Thyroid gland (tissue), 4 donors: Measurements from ENCODE around the gene ARHGEF28. TPM values are rescaled to one million over a fixed set of nuclear protein-coding genes. Genes with fewer than 3 reads are reported as not detected.

ENCODE experiments used
- DNase-seq, 2 donors: peaks; one replicate each; pipeline ENCODE4 v3.0.0-alpha.2; 2019
- H3K27ac ChIP-seq, 3 donors: fragments of 200-600 bp; sonication (generic); 1 replicate in 2 of 3; 2 replicates in 1 of 3; pipeline ENCODE4 v1.5.1; 2016 to 2019; ENCODE audit warnings: mild to moderate bottlenecking in 1 of 3, moderate library complexity in 1 of 3
- H3K27me3 ChIP-seq: fragments of 200-600 bp; sonication (generic); one replicate; pipeline ENCODE4 v1.5.1; 2019
- H3K36me3 ChIP-seq, 2 donors: fragments of 200-600 bp; sonication (generic); one replicate each; pipeline ENCODE4 v1.5.1; 2016 to 2019
- H3K4me1 ChIP-seq, 2 donors: fragments of 200-600 bp; sonication (generic); one replicate each; pipeline ENCODE4 v1.5.1; 2017 to 2019
- H3K4me3 ChIP-seq, 3 donors: fragments of 200-600 bp; sonication (generic); replicated peaks in 1 of 3; 1 replicate in 2 of 3; 2 replicates in 1 of 3; pipeline ENCODE4 v1.5.1; 2016; ENCODE audit warnings: mild to moderate bottlenecking in 1 of 3
- H3K9me3 ChIP-seq: fragments of 200-600 bp; sonication (generic); one replicate; pipeline ENCODE4 v1.5.1; 2017
- POLR2A ChIP-seq, 2 donors: fragments of 450-650 bp; IDR thresholded peaks; one replicate each; pipeline ENCODE4 v1.6.1; 2017; ENCODE audit warnings: antibody characterized with exemption in 2 of 2, mild to moderate bottlenecking in 2 of 2, moderate library complexity in 1 of 2
- WGBS, 2 donors: methylation state at CpG; one replicate each; pipeline ENCODE4 v1.1.5; 2017; 5-methylcytosine and 5-hydroxymethylcytosine counted together
- intact Hi-C: fragments of 100-400 bp; cut with DNase I; formaldehyde crosslinking; loops from one replicate; pipeline ENCODE4 v1.15.1; 2023
- total RNA-seq, 4 donors: library from RNA; depleted of rRNA; stranded (reverse); fragments of >200 nt; gene quantifications; one replicate each; pipeline ENCODE4 v1.2.3, GENCODE V29; 2016
- TF ChIP-seq, protein P1 (sequence below), 6 experiments: fragments of 200-600 bp in 3 of 6; fragments of 450-650 bp in 3 of 6; sonication (generic) in 3 of 6; IDR thresholded peaks; one replicate each; pipeline ENCODE4 v1.5.1; 2016 to 2019; ENCODE audit warnings: antibody characterized with exemption in 6 of 6, mild to moderate bottlenecking in 2 of 6, inconsistent platforms in 1 of 6, moderate library complexity in 1 of 6

ARHGEF28 gene
- total RNA-seq, 4 donors from 2014 or later, result 43.6 to 58.8 (median 55.3) TPM

DNA sequence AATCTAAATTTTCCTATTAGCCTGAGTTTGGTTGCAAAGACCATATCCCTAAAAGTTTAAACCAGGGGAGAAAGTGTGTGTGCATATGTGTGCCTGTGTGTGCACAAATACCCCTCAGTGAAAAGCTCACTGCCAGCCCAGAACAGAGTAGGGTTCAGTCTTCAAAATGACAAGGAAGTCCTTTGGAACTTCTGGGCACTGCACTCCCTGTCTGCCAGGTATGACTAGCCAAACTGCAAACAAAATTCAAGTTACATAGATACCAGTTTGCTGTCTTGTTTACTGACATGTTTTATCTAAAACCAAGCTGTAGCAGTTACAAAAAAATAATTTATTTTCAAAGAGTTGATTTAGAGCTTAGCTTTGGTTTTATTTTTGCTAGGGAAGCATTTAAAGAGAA, 100.1 kb downstream of the ARHGEF28 start:
- TF ChIP-seq, protein P1, sequence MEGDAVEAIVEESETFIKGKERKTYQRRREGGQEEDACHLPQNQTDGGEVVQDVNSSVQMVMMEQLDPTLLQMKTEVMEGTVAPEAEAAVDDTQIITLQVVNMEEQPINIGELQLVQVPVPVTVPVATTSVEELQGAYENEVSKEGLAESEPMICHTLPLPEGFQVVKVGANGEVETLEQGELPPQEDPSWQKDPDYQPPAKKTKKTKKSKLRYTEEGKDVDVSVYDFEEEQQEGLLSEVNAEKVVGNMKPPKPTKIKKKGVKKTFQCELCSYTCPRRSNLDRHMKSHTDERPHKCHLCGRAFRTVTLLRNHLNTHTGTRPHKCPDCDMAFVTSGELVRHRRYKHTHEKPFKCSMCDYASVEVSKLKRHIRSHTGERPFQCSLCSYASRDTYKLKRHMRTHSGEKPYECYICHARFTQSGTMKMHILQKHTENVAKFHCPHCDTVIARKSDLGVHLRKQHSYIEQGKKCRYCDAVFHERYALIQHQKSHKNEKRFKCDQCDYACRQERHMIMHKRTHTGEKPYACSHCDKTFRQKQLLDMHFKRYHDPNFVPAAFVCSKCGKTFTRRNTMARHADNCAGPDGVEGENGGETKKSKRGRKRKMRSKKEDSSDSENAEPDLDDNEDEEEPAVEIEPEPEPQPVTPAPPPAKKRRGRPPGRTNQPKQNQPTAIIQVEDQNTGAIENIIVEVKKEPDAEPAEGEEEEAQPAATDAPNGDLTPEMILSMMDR (IDR thresholded peaks at IDR 0.05), result no peak
- no peak for TF ChIP-seq POLR2A (IDR thresholded peaks at IDR 0.05)
- intact Hi-C loops, result no loop called here
- Histone ChIP-seq H3K9me3 (no peaks in the 10 kb centered on the region), H3K4me3 (no peak overlapping the region), H3K27me3 (no peaks in the 10 kb centered on the region), H3K36me3 (no peaks in the 10 kb centered on the region), H3K4me1 (peaks cover 37 to 56% of the 10 kb centered on the region in 2 donors), H3K27ac (peak overlapping the region; percentile 9 to 84 (median 10))
- DNase-seq, result peak in 1 of 2 donors; percentile 12

DNA sequence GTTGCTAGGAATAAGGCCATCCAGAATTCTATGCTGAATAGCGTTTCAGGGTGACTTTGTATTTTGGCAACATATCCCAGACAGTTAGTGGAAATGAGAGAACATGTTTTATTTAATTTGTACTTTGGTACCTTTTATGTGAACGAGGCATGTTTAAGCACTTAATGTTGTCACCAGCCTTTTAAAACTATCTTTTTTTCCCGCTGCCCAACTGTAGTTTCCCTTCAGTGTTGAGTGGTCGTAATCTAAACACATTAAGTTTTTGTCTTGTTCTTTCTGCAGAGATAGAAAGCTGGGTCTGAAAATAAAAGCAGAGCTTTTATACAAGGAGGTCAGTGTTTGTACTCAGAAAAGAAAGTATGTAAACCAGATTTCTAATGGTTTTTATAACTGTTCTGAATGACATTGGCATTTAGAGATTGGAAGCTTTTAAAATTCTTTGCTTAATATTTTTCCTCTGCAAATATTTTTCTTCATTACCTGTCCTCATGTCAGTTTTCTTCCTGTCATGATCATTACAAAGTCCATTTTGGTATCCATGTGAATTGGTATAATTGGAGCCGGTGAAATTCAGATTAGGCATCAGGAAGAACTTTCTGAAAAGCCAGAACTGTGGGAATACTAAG, 100.7 kb downstream of the ARHGEF28 start:
- intact Hi-C loops, result no loop called here

DNA sequence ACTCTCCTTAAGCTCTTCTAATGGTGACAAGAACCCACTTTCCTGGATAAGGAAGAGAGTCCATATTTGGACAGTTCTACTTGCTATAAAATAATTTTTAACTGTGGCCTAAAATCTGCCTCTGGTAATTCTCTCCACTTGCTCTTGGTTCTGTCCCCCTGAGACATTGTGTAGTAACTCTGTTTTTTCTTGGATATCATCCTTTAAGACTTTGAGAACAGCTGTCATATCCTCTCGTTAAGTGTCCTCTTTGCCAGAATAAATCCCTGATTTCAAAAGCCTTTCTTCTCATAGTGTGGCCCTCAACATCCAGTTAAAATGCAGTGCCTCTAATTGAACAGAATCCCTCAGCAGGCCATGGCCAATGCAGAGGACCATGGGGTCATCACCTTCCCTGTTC, 101.5 kb downstream of the ARHGEF28 start:
- Histone ChIP-seq H3K4me3 (no peak overlapping the region), H3K9me3 (no peaks in the 10 kb centered on the region), H3K27me3 (no peaks in the 10 kb centered on the region), H3K36me3 (no peaks in the 10 kb centered on the region), H3K27ac (peak overlapping the region; percentile 0 to 84 (median 25)), H3K4me1 (peaks cover 37 to 58% of the 10 kb centered on the region in 2 donors)
- DNase-seq, result no peak
- TF ChIP-seq, protein P1 (IDR thresholded peaks at IDR 0.05), result no peak
- TF ChIP-seq POLR2A (IDR thresholded peaks at IDR 0.05), result no peak
- WGBS, 2 donors, result 83 to 84% methylated on average over 1 of the region's 1 CpG
- intact Hi-C loops, result no loop called here

More for the DNA sequence above, 100.7 kb downstream of the ARHGEF28 start:
- Histone ChIP-seq H3K27me3 (no peaks in the 10 kb centered on the region), H3K36me3 (no peaks in the 10 kb centered on the region), H3K4me1 (peaks cover 37 to 61% of the 10 kb centered on the region in 2 donors), H3K9me3 (no peaks in the 10 kb centered on the region), H3K27ac (peak overlapping the region; percentile 0 to 84 (median 25)), H3K4me3 (no peak overlapping the region)
- no peak for TF ChIP-seq POLR2A (IDR thresholded peaks at IDR 0.05)
- TF ChIP-seq, protein P1 (IDR thresholded peaks at IDR 0.05), result no peak
- WGBS, 2 donors, result 54 to 61% methylated on average over 5 of the region's 5 CpGs
- DNase-seq, result no peak

DNA sequence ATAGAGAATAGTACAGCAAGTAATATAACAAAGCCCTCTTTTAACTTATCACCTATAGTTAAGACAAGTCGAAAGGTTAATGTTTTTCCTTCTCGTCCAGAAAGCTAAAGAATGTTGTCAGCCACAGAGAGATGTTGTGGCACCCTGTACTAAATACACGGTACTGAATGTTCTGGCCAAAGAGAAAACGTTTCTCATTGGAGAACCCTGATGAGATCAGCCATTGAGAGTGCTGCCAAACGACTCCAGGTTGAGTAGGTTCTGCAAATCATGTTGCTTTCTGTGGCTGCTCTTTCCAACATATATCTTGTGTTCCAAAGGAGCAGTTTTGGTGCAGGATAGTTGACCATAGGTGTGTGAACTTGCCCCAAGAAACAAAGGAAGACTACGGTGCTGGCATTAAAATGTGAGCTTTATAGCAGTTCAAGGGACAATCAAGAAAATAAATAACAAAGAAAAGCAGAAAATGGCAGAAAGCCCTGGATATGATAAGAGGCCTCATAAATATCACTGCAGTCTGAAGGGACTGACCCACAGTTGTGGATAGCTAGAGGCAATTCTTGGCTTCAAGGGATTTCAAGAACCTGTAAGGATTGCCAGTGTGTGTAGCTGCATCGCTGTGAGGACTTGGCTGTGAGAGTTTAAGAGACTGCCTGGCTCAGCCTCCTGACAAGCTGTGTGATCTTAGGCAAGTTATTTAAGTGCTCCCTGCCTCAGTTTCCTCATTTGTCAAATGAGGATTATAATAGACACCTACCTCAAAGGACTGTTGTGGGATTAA, 102.7 kb downstream of the ARHGEF28 start:
- DNase-seq, result peak; percentile 61 to 73
- 41 to 45% methylated on average over 7 of the region's 7 CpGs for WGBS, 2 donors
- intact Hi-C loops, result no loop called here
- Histone ChIP-seq H3K4me3 (no peak overlapping the region), H3K4me1 (peaks cover 37 to 58% of the 10 kb centered on the region in 2 donors), H3K27me3 (no peaks in the 10 kb centered on the region), H3K27ac (peak overlapping the region; percentile 48 to 84 (median 68)), H3K36me3 (no peaks in the 10 kb centered on the region), H3K9me3 (no peaks in the 10 kb centered on the region)
- peak in 1 of 2 donors; percentile 70 for TF ChIP-seq POLR2A (IDR thresholded peaks at IDR 0.05)
- TF ChIP-seq, protein P1 (IDR thresholded peaks at IDR 0.05), result no peak

DNA sequence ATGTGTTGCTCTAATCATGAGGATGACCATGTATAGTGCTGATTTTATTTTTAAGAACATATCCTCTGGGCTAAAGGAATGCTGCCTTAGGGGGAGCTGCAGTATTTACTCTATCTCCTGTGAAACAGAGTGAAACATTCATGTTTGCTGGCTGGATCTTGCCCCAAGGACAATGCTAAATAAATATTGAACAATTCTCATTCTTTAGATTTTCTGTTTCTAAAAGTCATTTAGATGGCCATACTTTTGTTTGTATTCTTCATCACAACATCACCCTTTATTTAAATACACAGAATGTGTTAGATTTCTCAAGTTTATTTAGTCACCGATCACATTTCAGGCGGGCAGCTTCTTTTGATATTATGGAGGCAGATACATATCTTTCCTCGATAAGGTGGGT, 103.3 kb downstream of the ARHGEF28 start:
- H3K27me3 ChIP-seq, result no peaks in the 10 kb centered on the region
- intact Hi-C loops, result no loop called here
- no peak for DNase-seq
- H3K4me1 ChIP-seq, result peaks cover 37 to 59% of the 10 kb centered on the region in 2 donors
- H3K36me3 ChIP-seq, result no peaks in the 10 kb centered on the region
- no peak overlapping the region for H3K4me3 ChIP-seq
- TF ChIP-seq, protein P1 (IDR thresholded peaks at IDR 0.05), result peak in 1 of 6 experiments; percentile 17
- TF ChIP-seq POLR2A (IDR thresholded peaks at IDR 0.05), result no peak
- no peaks in the 10 kb centered on the region for H3K9me3 ChIP-seq
- H3K27ac ChIP-seq, result peak overlapping the region; percentile 48 to 84 (median 68)
- WGBS, 2 donors, result 90 to 95% methylated on average over 3 of the region's 3 CpGs
